ENCODE data around the gene DHRS4.
"Not testable (repeated sequence)": the region's sequence is repeated elsewhere in the genome, so short reads cannot be mapped to it uniquely, and the experiment has no call there.

The DHRS4 gene

GRCh38 chr14:24006471-24006816 lies 52.9 kb downstream of the DHRS4 start:
- not testable (repeated sequence) for H3K36me3 ChIP-seq (ENCODE audit: insufficient read depth, insufficient read length, low read length); H3K4me3 ChIP-seq (ENCODE audit: insufficient read length, low read depth); H3K9me3 ChIP-seq (ENCODE audit: insufficient read depth, low read length); H3K4me1 ChIP-seq (ENCODE audit: insufficient read depth, insufficient read length); H3K9ac ChIP-seq (ENCODE audit: insufficient read length, low read depth); DNase-seq (ENCODE audit: low read depth, low spot score); H3K27me3 ChIP-seq (ENCODE audit: insufficient read depth, insufficient read length)

DNA sequence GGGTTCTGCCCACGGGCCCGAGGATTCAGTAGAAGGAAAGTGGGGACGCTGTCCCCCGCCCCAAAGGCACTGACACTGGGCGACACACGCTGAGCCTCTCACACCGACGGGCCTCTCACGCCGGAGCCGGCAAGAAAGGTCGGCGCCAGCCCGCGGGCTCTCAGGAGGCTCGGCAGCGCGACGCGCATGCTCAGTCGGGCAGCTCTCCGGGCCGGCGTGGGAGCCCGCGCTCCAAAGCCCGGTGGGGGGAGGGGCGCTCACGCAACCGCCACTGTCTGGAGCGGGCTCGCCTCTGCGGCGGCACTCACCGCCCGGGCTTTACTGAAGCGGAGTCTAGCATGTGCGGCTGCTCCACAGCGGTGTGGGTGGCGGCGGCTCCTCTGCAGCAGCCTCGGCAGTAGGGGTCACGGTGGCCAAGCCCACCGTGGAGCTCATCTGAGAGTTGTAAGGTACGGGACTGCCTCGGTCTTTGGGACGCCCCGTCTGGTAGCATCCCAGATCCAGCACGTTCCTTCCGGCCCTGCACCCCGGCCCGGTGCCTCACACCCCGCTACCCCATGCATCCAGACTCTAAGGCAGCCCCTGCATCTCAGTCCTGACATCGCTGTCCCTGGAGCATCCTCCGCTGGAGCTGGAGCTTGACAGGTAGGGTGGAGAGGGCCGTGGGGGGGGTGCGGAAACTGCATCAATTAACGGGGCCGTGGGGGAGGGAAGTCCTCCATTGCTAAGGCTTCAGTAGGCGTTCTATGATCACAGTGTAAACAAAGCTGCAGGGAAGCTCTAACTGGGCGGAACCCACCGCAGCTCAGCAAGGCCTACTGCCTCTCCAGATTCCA lies 53.5 kb downstream of the DHRS4 start:
- not testable (repeated sequence) for H3K27me3 ChIP-seq (ENCODE audit: insufficient read depth, insufficient read length); DNase-seq (ENCODE audit: low read depth, low spot score); H3K4me3 ChIP-seq (ENCODE audit: insufficient read length, low read depth); H3K9ac ChIP-seq (ENCODE audit: insufficient read length, low read depth); H3K9me3 ChIP-seq (ENCODE audit: insufficient read depth, low read length); H3K4me1 ChIP-seq (ENCODE audit: insufficient read depth, insufficient read length); H3K36me3 ChIP-seq (ENCODE audit: insufficient read depth, insufficient read length, low read length)

GRCh38 chr14:24011051-24011450 lies 57.5 kb downstream of the DHRS4 start:
- no peaks in the 10 kb centered on the region for H3K27me3 ChIP-seq (ENCODE audit: insufficient read depth, insufficient read length)
- TF ChIP-seq SUZ12 (IDR thresholded peaks at IDR 0.05; ENCODE audit: extremely low read depth, insufficient read depth, insufficient read length) (no peak), YY1 (IDR thresholded peaks at IDR 0.05; ENCODE audit: insufficient read depth, insufficient read length) (no peak), ZNF274 (IDR thresholded peaks at IDR 0.05; ENCODE audit: low read depth, low read length) (no peak)
- H3K36me3 ChIP-seq (ENCODE audit: insufficient read depth, insufficient read length, low read length): no peaks in the 10 kb centered on the region
- H3K9ac ChIP-seq (ENCODE audit: insufficient read length, low read depth): no peak overlapping the region
- no peaks in the 10 kb centered on the region; the same call in 1 of the 2 replicates for H3K9me3 ChIP-seq (ENCODE audit: insufficient read depth, low read length)
- no peak overlapping the region for H3K4me3 ChIP-seq (ENCODE audit: insufficient read length, low read depth)
- H3K4me1 ChIP-seq (ENCODE audit: insufficient read depth, insufficient read length): no peaks in the 10 kb centered on the region
- no peak for DNase-seq (ENCODE audit: low read depth, low spot score)

GRCh38 chr14:24012726-24013273 lies 59.2 kb downstream of the DHRS4 start:
- H3K36me3 ChIP-seq (ENCODE audit: insufficient read depth, insufficient read length, low read length); H3K9ac ChIP-seq (ENCODE audit: insufficient read length, low read depth); H3K4me3 ChIP-seq (ENCODE audit: insufficient read length, low read depth); H3K4me1 ChIP-seq (ENCODE audit: insufficient read depth, insufficient read length); DNase-seq (ENCODE audit: low read depth, low spot score); H3K9me3 ChIP-seq (ENCODE audit: insufficient read depth, low read length); H3K27me3 ChIP-seq (ENCODE audit: insufficient read depth, insufficient read length): not testable (repeated sequence)

DNA sequence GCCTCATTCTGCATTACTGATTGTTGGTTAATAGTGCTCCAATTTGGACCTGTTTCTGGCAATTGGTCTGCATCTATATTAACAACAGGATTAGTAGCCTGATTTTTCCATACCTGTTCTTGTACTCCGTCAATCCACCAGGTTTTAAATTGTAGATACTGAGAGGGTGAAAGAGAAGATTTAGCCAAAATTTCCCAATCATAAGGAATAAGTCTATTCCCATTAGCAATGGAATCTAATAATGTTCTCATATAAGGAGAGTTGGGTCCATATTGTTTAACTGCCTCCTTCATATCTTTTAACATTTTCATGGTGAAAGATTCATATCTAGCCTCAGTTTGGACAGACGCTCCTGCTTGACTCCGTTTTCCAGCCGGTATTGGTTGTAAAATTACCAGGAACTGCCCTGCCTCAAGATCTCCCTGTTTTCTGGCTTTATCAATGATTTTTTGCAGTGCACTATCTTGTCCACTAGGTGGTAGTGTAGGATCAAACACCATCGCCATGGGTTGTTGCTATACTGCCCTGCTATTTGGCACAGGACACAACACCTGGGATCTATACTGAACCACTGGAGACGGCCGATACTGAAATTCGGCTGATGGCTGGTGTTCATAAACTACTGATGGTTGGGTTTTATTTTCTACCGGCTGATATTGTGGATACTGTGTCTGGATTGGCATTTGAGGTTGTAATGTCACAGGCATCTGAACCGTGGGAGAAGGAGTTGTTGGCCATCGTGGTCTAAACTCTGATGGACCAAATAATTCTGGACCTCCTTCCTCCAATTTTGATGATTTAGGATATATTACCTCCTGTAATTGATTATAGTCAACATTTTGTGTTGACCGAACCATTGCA lies 60.3 kb downstream of the DHRS4 start:
- no peak overlapping the region for H3K4me3 ChIP-seq (ENCODE audit: insufficient read length, low read depth)
- no peaks in the 10 kb centered on the region for H3K27me3 ChIP-seq (ENCODE audit: insufficient read depth, insufficient read length)
- H3K9ac ChIP-seq (ENCODE audit: insufficient read length, low read depth): no peak overlapping the region
- no peaks in the 10 kb centered on the region for H3K36me3 ChIP-seq (ENCODE audit: insufficient read depth, insufficient read length, low read length)
- no peaks in the 10 kb centered on the region; the same call in 1 of the 2 replicates for H3K9me3 ChIP-seq (ENCODE audit: insufficient read depth, low read length)
- no peaks in the 10 kb centered on the region for H3K4me1 ChIP-seq (ENCODE audit: insufficient read depth, insufficient read length)
- TF ChIP-seq ZNF274 (IDR thresholded peaks at IDR 0.05; ENCODE audit: low read depth, low read length) (no peak), SUZ12 (IDR thresholded peaks at IDR 0.05; ENCODE audit: extremely low read depth, insufficient read depth, insufficient read length) (no peak), YY1 (IDR thresholded peaks at IDR 0.05; ENCODE audit: insufficient read depth, insufficient read length) (no peak)
- peak; percentile 43 for DNase-seq (ENCODE audit: low read depth, low spot score)

- not testable (repeated sequence) for H3K36me3 ChIP-seq (ENCODE audit: insufficient read depth, insufficient read length, low read length); H3K4me3 ChIP-seq (ENCODE audit: insufficient read length, low read depth); H3K27me3 ChIP-seq (ENCODE audit: insufficient read depth, insufficient read length); H3K4me1 ChIP-seq (ENCODE audit: insufficient read depth, insufficient read length); H3K9ac ChIP-seq (ENCODE audit: insufficient read length, low read depth); H3K9me3 ChIP-seq (ENCODE audit: insufficient read depth, low read length); DNase-seq (ENCODE audit: low read depth, low spot score)
Observed at GRCh38 chr14:24015745-24016144, 62.2 kb downstream of the DHRS4 start.

Measured in NT2/D1 (cell line).